ENCODE data around the gene RNF113B. TPM values are rescaled to one million over a fixed set of nuclear protein-coding genes. Genes with fewer than 3 reads are reported as not detected.
A peak's percentile ranks its signal among the peaks of the same experiment; 100 is the strongest.

The RNF113B gene
- total RNA-seq, 1 donor from 2014 or later: not detected

GRCh38 chr13:98157609-98158008 is 19.5 kb downstream of the RNF113B start:
- Mint-ChIP-seq H3K9me3 (peaks cover 5% of the 10 kb centered on the region), H3K36me3 (peaks cover 18% of the 10 kb centered on the region), H3K4me3 (no peak overlapping the region), H3K4me1 (peaks cover 22% of the 10 kb centered on the region), H3K27me3 (ENCODE audit: insufficient read depth, low read depth) (no peaks in the 10 kb centered on the region), H3K27ac (no peak overlapping the region)
- H3K79me2 ChIP-seq (ENCODE audit: low read depth): peaks cover 97% of the 10 kb centered on the region
- no peaks in the 10 kb centered on the region for H3K4me1 ChIP-seq
- peaks cover 55% of the 10 kb centered on the region for H4K20me1 ChIP-seq (ENCODE audit: low read depth)
- no peaks in the 10 kb centered on the region for H3K27me3 ChIP-seq
- TF ChIP-seq CTCF (IDR thresholded peaks at IDR 0.05) (no peak), EZH2 (IDR thresholded peaks at IDR 0.05) (no peak), EZH2phosphoT487 (IDR thresholded peaks at IDR 0.05) (no peak)
- H3K36me3 ChIP-seq: no peaks in the 10 kb centered on the region
- H3F3A ChIP-seq (ENCODE audit: low read depth): peaks cover 13% of the 10 kb centered on the region
- H3K9me3 ChIP-seq (ENCODE audit: low read depth): no peaks in the 10 kb centered on the region
- H3K27ac ChIP-seq: no peak overlapping the region
- no peak overlapping the region for H3K9ac ChIP-seq
- no peak overlapping the region for H3K4me3 ChIP-seq
- DNase-seq (ENCODE audit: low spot score): no peak
- H3K4me2 ChIP-seq: no peak overlapping the region
- no peak overlapping the region for H2AFZ ChIP-seq (replicated peaks)

GRCh38 chr13:98157188-98157587 is 19.9 kb downstream of the RNF113B start:
- no peak for DNase-seq (ENCODE audit: low spot score)
- H3K9me3 ChIP-seq (ENCODE audit: low read depth): no peaks in the 10 kb centered on the region
- no peak overlapping the region for H3K4me3 ChIP-seq
- H3K79me2 ChIP-seq (ENCODE audit: low read depth): peaks cover 97% of the 10 kb centered on the region
- Mint-ChIP-seq H3K27me3 (ENCODE audit: insufficient read depth, low read depth) (no peaks in the 10 kb centered on the region), H3K27ac (peak overlapping the region; percentile 23), H3K9me3 (peaks cover 5% of the 10 kb centered on the region), H3K4me1 (peaks cover 22% of the 10 kb centered on the region), H3K36me3 (peaks cover 17% of the 10 kb centered on the region), H3K4me3 (no peak overlapping the region)
- H3K36me3 ChIP-seq: no peaks in the 10 kb centered on the region
- no peak overlapping the region for H3K4me2 ChIP-seq
- H2AFZ ChIP-seq (replicated peaks): no peak overlapping the region
- peaks cover 59% of the 10 kb centered on the region for H4K20me1 ChIP-seq (ENCODE audit: low read depth)
- H3K9ac ChIP-seq: no peak overlapping the region
- TF ChIP-seq CTCF (IDR thresholded peaks at IDR 0.05) (no peak), EZH2phosphoT487 (IDR thresholded peaks at IDR 0.05) (no peak), EZH2 (IDR thresholded peaks at IDR 0.05) (no peak)
- no peaks in the 10 kb centered on the region for H3K4me1 ChIP-seq
- H3K27me3 ChIP-seq: no peaks in the 10 kb centered on the region
- peaks cover 18% of the 10 kb centered on the region for H3F3A ChIP-seq (ENCODE audit: low read depth)
- no peak overlapping the region for H3K27ac ChIP-seq

GRCh38 chr13:98156259-98156658 is 20.8 kb downstream of the RNF113B start:
- H3K27ac Mint-ChIP-seq: no peak overlapping the region
- no peaks in the 10 kb centered on the region for H3K27me3 ChIP-seq
- no peak overlapping the region for H3K27ac ChIP-seq
- H3K4me3 ChIP-seq: no peak overlapping the region
- no peak overlapping the region for H3K4me3 Mint-ChIP-seq
- H4K20me1 ChIP-seq (ENCODE audit: low read depth): peaks cover 62% of the 10 kb centered on the region
- peaks cover 96% of the 10 kb centered on the region for H3K79me2 ChIP-seq (ENCODE audit: low read depth)
- TF ChIP-seq EZH2 (IDR thresholded peaks at IDR 0.05) (no peak), CTCF (IDR thresholded peaks at IDR 0.05) (no peak), EZH2phosphoT487 (IDR thresholded peaks at IDR 0.05) (no peak)
- no peaks in the 10 kb centered on the region for H3K36me3 ChIP-seq
- peaks cover 15% of the 10 kb centered on the region for H3F3A ChIP-seq (ENCODE audit: low read depth)
- no peak for DNase-seq (ENCODE audit: low spot score)
- no peaks in the 10 kb centered on the region for H3K27me3 Mint-ChIP-seq (ENCODE audit: insufficient read depth, low read depth)
- H3K9me3 ChIP-seq (ENCODE audit: low read depth): no peaks in the 10 kb centered on the region
- peaks cover 3% of the 10 kb centered on the region for H3K9me3 Mint-ChIP-seq
- peaks cover 15% of the 10 kb centered on the region for H3K36me3 Mint-ChIP-seq
- H3K4me1 ChIP-seq: no peaks in the 10 kb centered on the region
- no peak overlapping the region for H2AFZ ChIP-seq (replicated peaks)
- H3K4me2 ChIP-seq: no peak overlapping the region
- H3K9ac ChIP-seq: no peak overlapping the region
- peaks cover 16% of the 10 kb centered on the region for H3K4me1 Mint-ChIP-seq
